HG03432 (cell line): ENCODE results near the gene TMEM51.
A peak's percentile ranks its signal among the peaks of the same experiment; 100 is the strongest.

Source experiments
- ATAC-seq: cut with Tn5 transposase; IDR thresholded peaks from one replicate; pipeline ENCODE4 v1.9.1; 2021; ENCODE audit warnings: mild to moderate bottlenecking, moderate library complexity; ENCODE audit not compliant: unreplicated experiment

Gene TMEM51

DNA sequence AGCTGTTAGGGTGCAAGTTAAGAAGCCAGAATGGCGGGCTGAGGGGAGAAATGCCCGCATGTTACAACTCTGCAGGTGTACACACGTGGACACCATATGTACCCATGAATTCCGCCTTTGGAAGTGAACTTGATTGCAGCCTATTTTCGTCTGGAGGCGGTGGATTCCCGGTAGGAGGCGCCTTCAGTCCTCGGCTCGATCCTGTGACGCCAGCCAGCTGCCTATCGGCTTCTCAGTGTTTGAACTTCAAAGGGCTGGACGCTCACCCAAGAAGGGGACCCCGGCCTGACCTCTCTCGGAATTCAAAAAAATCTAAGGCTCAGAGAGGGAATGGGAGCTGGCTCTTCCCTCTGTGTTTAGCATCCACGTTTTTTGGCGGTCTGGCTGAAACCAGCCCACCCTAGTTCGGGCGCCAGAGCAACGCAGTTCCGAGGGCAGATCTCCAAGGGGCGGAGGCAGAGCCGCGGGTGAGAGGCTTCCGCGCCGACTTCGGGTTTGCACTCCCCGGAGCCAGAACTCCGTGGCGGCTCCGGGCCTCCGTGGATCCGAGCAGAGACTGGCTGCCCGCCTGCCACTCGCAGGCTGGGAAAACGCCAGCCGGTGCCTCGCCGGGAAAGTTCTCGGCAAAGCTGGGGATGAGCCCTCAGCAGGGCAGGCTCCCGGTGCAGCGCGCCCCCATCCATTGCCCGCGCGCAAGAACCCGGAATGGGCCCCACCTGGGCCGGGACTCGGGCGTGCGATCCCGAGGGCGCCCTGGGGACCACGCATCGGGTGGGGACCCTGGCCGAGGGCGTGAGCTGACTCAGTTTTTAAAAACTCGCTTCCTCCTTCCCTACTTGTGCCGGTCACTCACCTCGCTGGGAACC, 996 bp upstream of the TMEM51 start:
- no peak for ATAC-seq

DNA sequence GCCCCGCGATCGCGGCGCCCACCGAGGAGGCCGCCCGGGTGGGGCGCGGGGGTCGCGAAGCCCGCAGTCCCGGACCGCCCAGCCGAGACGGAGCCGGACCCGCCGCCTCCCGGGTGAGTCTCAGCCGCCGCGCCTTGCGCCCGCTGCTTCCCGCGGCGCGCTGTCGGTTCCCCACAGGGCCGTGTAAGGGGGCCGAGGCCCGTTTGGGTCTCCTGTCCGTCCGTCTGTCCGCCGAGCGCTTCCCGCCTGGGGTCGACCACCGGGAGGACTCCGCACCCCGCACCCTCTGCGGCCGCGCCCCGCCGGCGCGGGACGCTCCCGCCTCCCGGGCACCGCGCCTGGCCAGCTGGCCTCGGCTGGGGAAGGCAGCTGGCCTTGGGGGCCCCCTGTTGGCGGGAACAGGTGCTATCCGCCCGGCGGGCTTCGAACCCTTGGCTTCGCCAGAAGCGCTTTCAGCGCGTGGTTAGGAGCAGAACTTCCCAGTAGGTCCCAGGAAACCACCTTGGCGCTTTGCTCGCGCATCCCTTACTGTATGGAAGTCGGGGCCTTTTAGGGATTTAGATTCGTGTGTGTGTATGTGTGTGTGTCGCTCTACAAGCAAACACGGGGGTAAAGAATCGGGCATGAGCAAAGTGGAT, 414 bp downstream of the TMEM51 start:
- ATAC-seq, result peak; percentile 32

DNA sequence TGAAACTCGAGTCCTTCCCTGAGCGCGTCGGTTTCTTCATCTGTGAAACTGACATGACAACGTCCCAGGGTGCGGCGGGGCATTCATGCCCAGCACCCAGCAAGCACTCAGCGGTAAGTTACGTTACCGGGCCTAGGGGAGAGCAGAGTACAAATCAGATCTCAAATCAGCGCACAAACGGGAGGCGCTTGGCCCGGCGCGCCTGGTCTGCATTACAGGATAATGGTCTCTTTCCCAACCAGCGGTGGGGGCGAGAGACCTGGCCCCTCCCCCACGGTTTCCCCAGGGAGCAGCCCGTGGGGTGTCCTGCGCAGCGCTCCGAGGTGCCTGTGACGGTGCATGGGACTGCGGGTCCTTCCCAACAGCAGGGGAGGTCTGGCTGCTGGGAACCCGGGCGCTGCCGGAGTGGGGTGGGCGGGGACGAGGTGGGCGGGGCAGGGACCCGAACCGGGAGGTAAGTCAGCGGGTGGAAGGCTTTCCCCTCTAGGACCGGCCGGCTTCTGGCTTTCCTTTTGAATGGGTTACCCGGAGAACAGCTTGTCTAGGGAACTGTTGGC, 1.0 kb downstream of the TMEM51 start:
- ATAC-seq, result peak; percentile 10

DNA sequence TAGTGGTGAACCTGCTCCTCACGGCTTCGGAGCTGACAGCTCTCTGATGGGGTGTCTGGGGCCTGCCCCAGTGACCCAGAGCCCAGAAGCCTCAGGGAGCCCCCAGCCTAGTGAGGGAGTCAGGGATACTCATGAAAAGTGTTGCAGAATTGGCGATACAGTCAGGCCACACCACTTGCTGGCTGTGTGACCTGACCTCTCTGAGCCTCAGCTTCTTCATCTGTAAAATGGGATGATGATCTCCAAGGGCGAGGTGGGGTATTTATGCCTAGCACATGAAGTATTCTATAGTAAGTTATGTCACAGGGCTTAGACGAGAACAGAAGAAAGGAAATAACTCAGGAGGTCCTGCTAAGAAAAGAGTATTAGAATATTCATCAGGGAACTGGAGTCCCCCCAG, 1.6 kb downstream of the TMEM51 start:
- ATAC-seq, result no peak

DNA sequence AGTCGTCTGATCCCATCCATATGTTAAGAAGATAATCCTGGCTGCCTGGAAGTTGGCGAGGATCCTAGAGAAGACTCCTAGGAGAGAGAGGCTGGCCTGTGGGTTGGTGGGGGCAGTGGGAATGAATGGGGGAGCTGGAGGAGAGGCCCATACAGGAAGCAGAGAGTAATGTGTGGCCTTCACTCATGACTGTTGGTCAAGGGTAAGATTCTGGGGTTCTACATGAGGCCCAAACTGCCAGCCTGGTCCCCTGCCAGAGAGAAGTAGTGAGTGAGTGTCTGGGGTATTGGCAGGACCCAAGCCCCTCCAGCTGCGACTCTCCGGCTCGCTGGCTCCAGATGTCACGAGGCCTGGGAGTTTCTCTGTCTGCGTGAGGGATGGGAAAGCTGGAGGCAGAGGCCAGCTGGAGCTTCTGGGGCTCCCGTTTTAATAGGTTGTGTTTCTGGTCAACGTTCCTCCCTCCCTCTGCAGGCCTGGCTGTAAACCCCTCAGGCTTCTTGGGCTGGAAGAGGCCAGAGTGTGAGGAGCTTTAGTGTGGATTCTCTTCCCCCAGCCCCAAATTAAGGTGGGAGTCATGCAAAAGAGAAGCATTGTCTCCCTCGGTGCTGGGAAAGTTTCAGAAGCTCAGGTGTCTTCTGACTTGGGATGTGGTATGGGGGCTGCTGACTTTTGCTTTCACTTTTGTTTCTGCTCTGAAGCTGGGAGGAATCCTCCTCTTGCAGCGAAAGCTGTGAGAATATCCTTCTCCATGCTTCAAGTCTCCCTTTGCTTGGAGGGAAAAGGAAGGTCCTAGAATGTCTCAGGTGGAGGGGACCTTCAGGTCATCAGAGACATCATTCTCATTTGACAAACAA, 2.6 kb downstream of the TMEM51 start:
- no peak for ATAC-seq

DNA sequence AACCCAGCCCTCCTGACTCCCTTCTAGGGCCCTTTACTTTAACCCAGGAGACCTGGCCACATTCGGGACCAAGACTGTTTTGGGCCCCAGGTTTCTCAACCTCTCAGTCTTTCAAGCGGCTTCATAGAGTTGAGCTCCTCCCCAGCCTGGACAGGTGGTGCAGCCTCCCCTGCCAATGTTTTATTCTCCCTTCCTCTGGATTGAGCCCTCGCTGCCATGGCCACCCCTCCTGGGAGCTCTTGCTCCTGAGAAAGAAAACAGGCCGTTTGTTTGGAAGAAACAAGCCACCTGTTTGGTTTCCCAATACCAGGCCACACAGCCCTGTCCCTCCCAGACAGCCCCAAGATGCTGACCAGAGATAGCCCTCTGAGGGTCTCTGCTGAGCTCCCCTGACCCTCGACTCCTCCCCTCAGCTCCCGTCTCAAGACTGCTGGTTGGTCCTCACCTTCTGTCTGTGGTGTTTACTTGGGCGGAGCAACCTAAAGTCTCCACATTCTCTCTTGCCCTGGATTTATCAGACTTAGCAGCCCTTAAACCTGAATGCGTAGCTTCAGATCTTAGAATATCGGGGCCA, 3.3 kb downstream of the TMEM51 start:
- no peak for ATAC-seq

DNA sequence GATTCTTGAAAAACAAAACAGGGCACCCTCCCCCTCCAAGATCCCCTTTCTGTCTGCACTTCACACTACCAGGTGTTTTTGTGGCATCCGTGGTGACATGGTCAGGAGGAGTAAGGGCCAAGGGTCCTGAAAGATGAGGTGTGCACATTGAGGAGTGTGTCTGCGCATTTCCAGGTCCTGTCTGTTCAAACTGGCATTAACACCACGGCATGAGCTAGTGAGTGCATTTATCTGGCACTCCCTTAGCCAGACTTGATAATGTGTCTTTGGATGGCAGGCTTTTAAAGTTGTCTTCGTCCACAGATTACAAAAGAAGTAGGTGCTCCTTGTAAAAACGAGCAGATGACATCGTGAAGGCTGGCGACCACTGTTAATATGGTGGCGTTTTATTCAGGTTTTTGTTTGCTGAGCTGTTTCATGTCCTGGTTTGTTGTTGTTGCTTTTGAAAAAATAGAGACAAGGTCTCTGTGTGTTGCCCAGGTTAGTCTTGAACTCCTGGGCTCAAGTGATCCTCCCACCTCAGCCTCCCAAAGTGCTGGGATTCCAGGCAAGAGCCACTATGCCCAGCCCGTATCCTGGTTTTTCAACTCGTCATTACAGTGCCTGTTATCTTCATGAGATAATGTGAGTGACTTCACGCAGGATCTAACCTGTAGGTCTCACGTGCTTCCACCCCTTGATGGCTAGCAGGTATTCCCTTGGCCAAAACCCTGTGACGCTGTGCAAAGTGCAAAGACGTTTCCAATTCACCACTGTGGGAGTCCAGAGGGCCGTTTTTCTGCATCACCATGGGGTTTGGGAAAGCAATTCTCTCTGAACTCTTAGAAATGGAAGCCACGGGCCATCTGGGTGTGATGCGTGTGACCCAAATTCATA, 4.2 kb downstream of the TMEM51 start:
- no peak for ATAC-seq

DNA sequence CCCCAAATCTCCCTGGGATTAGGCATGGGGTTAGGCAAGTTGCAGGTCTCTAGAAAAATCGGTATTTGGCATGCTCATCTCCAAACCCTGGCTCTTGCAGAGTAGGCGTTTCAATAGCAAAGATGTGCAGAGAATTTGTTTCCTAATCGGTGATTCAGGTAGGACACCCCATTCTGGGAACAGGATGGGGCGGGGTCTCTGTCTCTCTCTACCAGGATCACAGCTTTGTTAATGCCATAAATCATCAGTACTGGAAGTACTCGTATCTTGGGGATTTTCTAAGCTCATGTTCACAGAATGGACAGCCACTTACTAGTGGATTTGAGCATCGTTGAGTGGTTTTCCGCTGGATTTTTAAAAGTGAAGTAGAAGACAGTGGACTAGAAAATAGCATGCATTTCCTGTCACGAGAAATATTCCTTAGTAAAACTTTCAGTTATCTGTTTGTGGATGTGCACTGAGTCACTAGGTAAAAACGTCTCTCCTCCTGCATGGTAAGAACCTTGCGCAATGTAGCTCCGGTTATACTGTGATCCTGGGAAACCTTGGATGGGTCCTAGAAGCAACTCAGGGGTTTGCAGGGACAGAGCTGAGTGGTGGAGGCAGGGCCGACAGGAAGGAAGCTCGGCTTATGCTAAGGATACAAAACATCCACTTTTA, 5.1 kb downstream of the TMEM51 start:
- ATAC-seq, result no peak

DNA sequence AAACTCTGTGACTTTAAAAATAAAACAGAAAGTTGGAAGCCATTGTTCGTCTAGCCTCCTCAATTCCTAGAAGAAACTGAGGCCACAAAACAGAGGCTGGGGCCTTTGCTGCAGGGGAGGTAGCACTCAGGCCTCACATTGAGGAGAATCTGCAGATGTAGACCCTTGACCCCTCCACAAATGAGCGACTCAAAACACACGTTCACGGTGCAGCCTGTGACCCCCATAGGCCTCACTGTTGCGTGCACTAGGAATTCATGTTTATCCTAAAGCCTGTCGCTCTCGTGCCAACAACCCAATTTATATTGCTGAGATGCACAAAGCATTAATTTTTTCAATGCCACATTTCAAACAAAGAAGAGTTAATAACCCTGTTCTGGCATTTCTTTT, 5.6 kb downstream of the TMEM51 start:
- no peak for ATAC-seq

DNA sequence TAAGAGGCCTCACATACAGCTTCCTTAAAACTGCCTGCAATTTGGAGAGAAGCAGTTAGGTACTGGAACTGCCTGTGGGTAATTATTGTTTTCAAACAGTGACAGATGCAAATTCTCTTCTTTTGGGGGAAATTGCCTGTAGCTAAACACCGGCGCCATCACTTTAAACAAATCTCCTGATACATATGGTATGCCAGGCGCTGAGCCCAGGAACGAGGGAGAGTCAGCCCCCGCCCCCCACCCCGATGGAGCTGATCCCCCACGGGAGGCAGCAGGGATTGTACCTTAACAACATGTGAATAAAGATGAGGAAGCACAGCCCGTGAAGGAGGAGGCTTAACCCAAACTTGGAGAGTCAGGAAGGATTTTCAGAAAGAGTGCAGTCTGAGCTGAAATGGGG, 7.1 kb downstream of the TMEM51 start:
- ATAC-seq, result no peak

DNA sequence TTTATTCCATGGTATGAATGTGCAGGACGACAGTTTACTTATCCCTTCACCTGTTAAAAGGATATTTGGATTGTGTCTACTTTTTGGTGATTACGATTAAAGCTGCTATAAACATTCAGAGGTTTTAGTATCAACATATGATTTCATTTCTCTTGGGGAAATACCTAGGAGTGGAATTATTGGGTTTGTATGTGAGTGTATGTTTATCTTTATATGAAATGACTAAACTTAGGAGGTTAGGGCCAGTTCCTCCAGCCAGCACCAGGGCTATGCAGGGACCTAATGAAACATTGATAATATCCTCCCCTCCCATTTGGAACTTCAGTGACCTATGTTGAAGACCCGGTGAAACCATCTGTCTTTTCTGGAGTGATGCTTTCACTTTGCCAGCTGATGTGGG, 13.8 kb downstream of the TMEM51 start:
- no peak for ATAC-seq

DNA sequence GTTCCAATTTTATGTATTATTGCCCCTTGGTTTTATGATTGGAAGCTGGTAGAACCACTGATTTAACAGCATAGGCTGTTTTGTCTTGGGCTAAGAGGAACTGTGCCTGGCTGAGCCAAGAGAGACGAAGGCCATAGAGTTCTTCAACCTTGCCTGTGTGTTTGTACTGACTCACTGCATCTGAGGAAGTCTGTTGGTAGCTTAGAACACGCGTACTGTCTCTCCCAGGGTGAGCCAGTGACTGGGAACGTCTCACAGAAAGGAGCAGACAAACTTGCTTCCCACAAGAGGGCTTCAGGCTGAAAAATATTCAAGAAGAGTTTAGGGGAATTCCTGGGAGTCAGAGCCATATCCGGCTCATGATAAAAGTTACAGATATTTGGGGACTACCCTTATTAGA, 14.9 kb downstream of the TMEM51 start:
- no peak for ATAC-seq

DNA sequence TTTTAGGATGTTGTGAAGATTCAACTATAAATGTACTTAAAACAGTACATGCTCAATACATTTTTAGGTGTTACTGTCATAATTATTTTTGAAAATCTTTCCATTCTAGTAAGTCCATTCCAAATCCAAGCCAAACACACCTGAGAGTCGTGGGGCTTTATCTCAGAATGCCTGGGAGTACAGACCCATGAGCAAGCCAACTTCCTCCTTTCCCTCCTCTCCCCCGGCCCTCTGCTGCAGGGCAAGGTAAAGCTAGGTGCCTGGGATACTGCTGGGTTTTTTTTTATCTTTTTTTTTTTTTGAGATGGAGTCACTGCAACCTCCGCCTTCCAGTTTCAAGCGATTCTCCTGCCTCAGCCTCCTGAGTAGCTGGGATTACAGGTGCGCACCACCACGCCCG, 16.5 kb downstream of the TMEM51 start:
- ATAC-seq, result no peak

DNA sequence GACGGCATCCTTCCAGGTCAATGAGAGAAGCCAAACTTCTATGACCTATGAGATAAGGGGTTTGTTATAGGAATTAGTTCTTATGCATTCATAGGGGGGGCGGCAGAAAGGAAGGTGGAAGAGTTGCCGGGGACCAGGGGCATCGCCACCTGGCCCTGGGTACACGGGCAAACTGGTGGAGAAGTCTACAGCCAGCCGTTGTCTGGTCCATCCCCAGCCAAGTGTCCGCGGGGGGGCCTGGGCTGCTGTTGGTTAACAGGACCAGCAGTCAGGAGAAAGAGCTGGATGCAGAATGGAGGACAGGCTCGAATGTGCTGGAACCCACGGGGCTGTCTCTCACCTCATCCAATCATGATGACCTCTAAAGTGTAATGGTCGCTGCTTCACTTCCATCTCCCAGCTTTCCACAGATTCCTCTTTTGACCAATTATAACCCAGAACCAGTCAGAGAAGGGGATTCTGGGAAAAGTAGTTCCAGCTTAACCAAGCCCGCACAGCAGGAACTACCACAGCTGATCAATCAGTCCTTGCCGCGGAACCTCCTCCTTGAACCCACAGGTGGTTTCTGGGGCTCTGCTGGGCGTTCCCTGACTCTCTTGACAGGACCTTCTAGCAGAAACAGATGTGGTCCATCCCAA, 17.8 kb downstream of the TMEM51 start:
- no peak for ATAC-seq

DNA sequence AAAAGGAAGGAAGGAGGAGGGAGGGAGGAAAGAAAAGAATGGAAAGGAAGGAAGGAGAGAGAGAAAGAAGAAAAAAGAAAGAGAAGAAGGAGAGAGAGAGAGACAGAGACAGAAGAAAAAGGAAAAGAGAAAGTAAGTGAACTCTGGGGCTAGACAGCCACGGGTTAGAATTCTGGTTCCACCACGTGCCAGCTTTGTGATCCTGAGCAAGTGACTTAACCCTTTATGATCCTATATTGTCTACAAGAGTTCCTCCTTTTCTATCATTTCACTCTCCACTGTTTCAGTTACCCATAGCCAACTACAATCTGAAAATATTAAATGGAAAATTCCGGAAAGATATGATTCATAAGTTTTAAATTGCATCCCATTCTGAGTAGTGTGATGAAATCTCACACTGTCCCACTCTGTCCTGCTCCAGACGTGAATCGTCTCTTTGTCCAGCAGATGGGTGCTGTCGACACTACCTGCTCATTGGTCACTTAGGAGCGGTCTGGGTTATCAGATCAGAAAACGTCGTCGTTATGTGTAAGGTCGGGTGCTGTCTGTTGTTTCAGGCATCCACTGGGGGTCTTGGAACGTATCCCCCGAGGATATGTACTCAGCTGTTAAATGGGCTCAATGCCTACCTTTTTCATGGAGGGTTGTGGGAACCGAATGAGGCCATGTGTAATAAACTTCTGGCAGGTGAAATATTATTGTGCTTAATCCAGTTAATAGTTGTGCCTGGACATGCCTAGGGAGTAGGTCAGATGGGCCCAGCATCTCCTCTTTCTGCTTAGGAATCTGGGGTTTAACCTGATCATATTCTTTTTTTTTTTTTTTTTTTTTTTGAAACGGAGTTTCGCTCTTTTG, 19.1 kb downstream of the TMEM51 start:
- no peak for ATAC-seq

DNA sequence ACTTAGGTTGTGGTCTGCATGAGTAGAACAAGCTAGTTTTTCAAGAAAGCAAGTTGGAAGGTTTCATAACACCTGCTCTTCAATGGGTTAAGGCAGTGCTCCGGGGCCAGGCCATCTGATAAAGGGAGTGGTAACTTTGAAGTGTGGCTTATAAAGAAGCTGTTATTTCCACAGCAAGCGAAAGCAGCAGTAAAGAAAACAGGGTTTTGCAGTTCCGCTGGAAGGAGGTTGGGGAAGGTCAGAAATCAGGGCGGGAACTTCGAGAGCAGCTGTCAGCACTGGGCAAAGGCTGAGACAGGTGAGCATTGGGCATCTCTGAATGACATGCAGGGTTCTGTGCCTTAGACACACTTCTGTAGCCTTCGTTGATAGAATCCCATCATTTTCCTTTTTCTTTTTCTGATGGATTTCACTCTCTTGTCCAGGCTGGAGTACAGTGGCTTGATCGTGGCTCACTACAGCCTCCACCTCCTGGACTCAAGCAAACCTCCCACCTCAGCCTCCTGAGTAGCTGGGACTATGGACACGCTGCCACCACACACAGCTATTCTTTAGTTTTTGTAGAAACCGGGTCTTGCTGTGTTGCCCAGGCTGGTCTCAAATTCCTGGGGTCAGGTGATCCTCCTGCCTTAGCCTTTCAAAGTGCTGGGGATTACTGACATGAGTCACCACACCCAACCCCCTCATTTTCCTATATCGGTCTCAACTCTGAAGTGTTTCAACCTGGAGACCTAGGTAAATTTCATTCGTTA, 20.5 kb downstream of the TMEM51 start:
- ATAC-seq, result no peak

DNA sequence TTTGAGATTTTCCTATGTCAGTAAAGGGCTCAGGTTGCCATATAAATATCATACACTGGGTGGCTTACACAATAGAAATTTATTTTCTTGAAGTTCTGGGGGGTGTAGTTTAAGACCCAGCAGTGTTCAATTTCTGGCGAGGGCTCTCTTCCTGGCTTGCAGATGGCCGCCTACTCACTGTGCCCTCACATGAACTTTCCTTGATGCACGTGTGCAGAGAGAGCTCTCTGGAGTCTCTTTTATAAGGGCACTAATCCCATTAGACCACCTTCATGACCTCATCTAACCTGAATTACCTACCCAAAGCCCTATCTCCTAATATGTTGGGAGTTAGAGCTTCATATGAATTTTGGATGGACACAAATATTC, 21.1 kb downstream of the TMEM51 start:
- ATAC-seq, result no peak
